OCI-LY7 (cell line): Measurements from ENCODE around the gene EXOG.

ENCODE experiments used
- CTCF ChIP-seq: fragments of 200-600 bp; sonication (generic); conservative IDR thresholded peaks from 2 replicates; pipeline ENCODE4 v1.5.1; 2014; ENCODE audit warnings: mild to moderate bottlenecking, antibody characterized with exemption, low read length, moderate library complexity, mixed read lengths
- EZH2phosphoT487 ChIP-seq: fragments of 200-600 bp; sonication (generic); IDR thresholded peaks from 2 replicates; pipeline ENCODE4 v1.6.1; 2018; ENCODE audit warnings: low read depth, borderline replicate concordance, mild to moderate bottlenecking, mixed run types, antibody characterized with exemption, low read length, moderate library complexity, mixed read lengths

DNA sequence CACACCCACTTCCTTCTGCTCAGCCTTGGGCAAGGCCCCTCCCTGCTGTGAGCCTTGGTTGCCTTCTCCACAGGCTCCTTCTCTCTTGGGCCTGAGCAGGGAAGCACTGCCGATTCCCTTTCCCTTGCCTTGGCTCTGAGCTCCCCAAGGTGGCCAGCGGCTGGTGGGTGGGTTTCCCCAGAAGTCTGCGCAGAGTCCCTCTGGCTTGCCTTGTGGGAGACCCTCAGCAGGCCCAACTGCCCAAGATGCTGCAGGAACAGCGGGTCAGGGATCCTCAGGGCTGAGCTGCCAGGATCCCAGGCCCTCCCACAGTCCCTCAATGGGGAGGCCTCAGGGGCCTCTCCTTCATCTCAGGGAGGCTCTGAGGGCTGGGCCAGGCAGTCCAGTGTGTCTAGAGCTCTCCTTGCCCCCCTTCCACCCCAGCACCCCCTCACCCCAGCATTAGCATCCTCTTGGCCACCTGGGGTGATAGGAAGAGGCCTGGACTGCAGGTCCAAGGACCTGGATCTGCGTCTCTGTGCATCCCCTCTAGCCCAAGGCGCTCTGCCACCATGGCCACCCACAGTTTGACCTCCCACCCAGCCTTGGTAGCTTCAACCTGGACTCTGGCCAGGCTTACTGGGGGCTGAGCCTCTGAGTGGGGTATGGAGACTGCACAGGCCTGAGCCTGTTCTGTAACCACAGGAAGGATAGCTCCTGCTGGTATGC is 68.6 kb downstream of the EXOG start:
- TF ChIP-seq CTCF (no peak), EZH2phosphoT487 (no peak)
